Sigmoid colon (tissue), 4 donors: Measurements from ENCODE around the gene BRD4.

Experiments used
- CTCF ChIP-seq, 4 experiments: fragments of 450-650 bp in 3 of 4; fragments of 200-600 bp in 1 of 4; IDR thresholded peaks; one replicate each; pipeline ENCODE4 v1.5.1; 2016 to 2019; ENCODE audit warnings: antibody characterized with exemption in 4 of 4, mild to moderate bottlenecking in 3 of 4, moderate library complexity in 2 of 4
- EP300 ChIP-seq, 4 donors: sonication (generic); formaldehyde crosslinking; IDR thresholded peaks; one replicate each; pipeline ENCODE4 v1.6.1; 2017; ENCODE audit warnings: antibody characterized with exemption in 4 of 4
- POLR2A ChIP-seq, 2 donors: fragments of 450-650 bp; IDR thresholded peaks; one replicate each; pipeline ENCODE4 v1.6.1; 2016; ENCODE audit warnings: antibody characterized with exemption in 2 of 2, mild to moderate bottlenecking in 2 of 2, moderate library complexity in 2 of 2
- POLR2AphosphoS5 ChIP-seq, 4 donors: sonication (generic); formaldehyde crosslinking; IDR thresholded peaks; one replicate each; pipeline ENCODE4 v1.6.1; 2017; ENCODE audit warnings: antibody characterized with exemption in 4 of 4

- TF ChIP-seq POLR2A (IDR thresholded peaks at IDR 0.05) (no peak), POLR2AphosphoS5 (IDR thresholded peaks at IDR 0.05) (peak in 2 of 4 donors; percentile 17 to 34), CTCF (IDR thresholded peaks at IDR 0.05) (no peak), EP300 (IDR thresholded peaks at IDR 0.05) (no peak)
Measured at GRCh38 chr19:15274477-15274876, 57.9 kb downstream of the BRD4 start.
